B cell (primary cell): ENCODE measurements around the gene CD74. TPM values are rescaled to one million over a fixed set of nuclear protein-coding genes. Genes with fewer than 3 reads are reported as not detected.

ENCODE experiments used
- ATAC-seq: fragments of 200-7000 bp; cut with Tn5 transposase; one replicate; pipeline ENCODE4 v1.10.0; 2021; ENCODE audit warnings: low read depth, mild to moderate bottlenecking, moderate number of reproducible peaks, moderate library complexity
- CTCF ChIA-PET: fragments of 350-600 bp; sonication (Branson Sonifier 250); formaldehyde crosslinking; loops from one replicate; lab custom pipeline; 2021; ENCODE audit warnings: antibody characterized with exemption, inconsistent platforms; lab: Charles Lee
- POLR2A ChIA-PET: fragments of 350-600 bp; sonication (Branson Sonifier 250); formaldehyde crosslinking; loops from one replicate; lab custom pipeline; 2021; ENCODE audit warnings: antibody characterized with exemption; lab: Charles Lee
- DNase-seq: peaks from one replicate; pipeline ENCODE4 v3.0.0; 2013
- H2AFZ ChIP-seq: 2 replicates; pipeline ENCODE4 v1.6.1; 2012; ENCODE audit warnings: mild to moderate bottlenecking, low read depth, low read length; ENCODE audit not compliant: insufficient read depth, poor library complexity, severe bottlenecking
- H3K27ac ChIP-seq, 2 donors: 1 replicate in 1 of 2; 2 replicates in 1 of 2; pipeline ENCODE4 v1.5.1; 2012 to 2013; ENCODE audit warnings: low read length in 2 of 2, mild to moderate bottlenecking in 2 of 2, moderate library complexity in 1 of 2
- H3K27me3 ChIP-seq, 4 experiments: fragments of 200-600 bp in 1 of 4; sonication (generic) in 1 of 4; replicated peaks in 1 of 4; 1 replicate in 2 of 4; 2 replicates in 2 of 4; pipeline versions ENCODE4 v1.6.1 to v1.7.0; 2013 to 2016; ENCODE audit warnings: low read length in 3 of 4, mild to moderate bottlenecking in 2 of 4, mixed read lengths in 1 of 4, moderate library complexity in 1 of 4; ENCODE audit not compliant: insufficient read depth in 4 of 4, control insufficient read depth in 3 of 4; ENCODE audit errors: control extremely low read depth in 1 of 4
- H3K36me3 ChIP-seq, 2 experiments: replicated peaks in 1 of 2; 1 replicate in 1 of 2; 2 replicates in 1 of 2; pipeline versions ENCODE4 v1.6.1 to v1.7.1; 2013; ENCODE audit warnings: low read length in 1 of 2; ENCODE audit not compliant: insufficient read depth in 2 of 2, control insufficient read depth in 1 of 2; ENCODE audit errors: control extremely low read depth in 1 of 2, extremely low read depth in 1 of 2
- H3K4me1 ChIP-seq, 2 donors: fragments of 200-600 bp in 1 of 2; sonication (generic) in 1 of 2; 1 replicate in 1 of 2; 2 replicates in 1 of 2; pipeline versions ENCODE4 v1.5.1 to v1.6.1; 2013 to 2017; ENCODE audit warnings: low read length in 2 of 2; ENCODE audit not compliant: control insufficient read depth in 2 of 2, insufficient read depth in 2 of 2
- H3K4me2 ChIP-seq: replicated peaks from 2 replicates; pipeline ENCODE3; 2012; ENCODE audit warnings: mild to moderate bottlenecking, low read depth, low read length; ENCODE audit not compliant: poor library complexity, severe bottlenecking
- H3K4me3 ChIP-seq, 5 experiments: fragments of 200-600 bp in 1 of 5; sonication (generic) in 1 of 5; 1 replicate in 3 of 5; 2 replicates in 2 of 5; pipeline versions ENCODE4 v1.5.1 to v1.7.0; 2011 to 2016; ENCODE audit warnings: low read length in 4 of 5, mild to moderate bottlenecking in 4 of 5, low read depth in 2 of 5, control low read depth in 1 of 5, moderate library complexity in 1 of 5; ENCODE audit not compliant: insufficient read depth in 1 of 5; ENCODE audit errors: control extremely low read depth in 1 of 5, extremely low read depth in 1 of 5
- H3K79me2 ChIP-seq: fragments of 200-600 bp; sonication (generic); one replicate; pipeline ENCODE4 v1.6.0; 2016; ENCODE audit warnings: low read length; ENCODE audit not compliant: control insufficient read depth, insufficient read depth
- H3K9ac ChIP-seq: fragments of 200-600 bp; sonication (generic); 2 replicates; pipeline ENCODE4 v1.6.1; 2017; ENCODE audit warnings: mild to moderate bottlenecking, low read length, moderate library complexity
- H3K9me3 ChIP-seq, 3 donors: one replicate each; pipeline versions ENCODE4 v1.6.1 to v1.7.1; 2013; ENCODE audit warnings: low read length in 2 of 3; ENCODE audit not compliant: control insufficient read depth in 2 of 3, insufficient read depth in 1 of 3; ENCODE audit errors: control extremely low read depth in 1 of 3
- H4K20me1 ChIP-seq: 2 replicates; pipeline ENCODE4 v1.6.0; 2012; ENCODE audit warnings: mild to moderate bottlenecking, low read length; ENCODE audit not compliant: insufficient read depth, control insufficient read depth, poor library complexity, severe bottlenecking
- H3K27ac Mint-ChIP-seq: one replicate; pipeline ENCODE4 v1.8.0; 2021; ENCODE audit warnings: mixed read lengths
- H3K27me3 Mint-ChIP-seq: one replicate; pipeline ENCODE4 v1.8.0; 2021; ENCODE audit warnings: mixed read lengths
- H3K4me1 Mint-ChIP-seq: one replicate; pipeline ENCODE4 v1.8.0; 2021; ENCODE audit warnings: mixed read lengths
- H3K4me3 Mint-ChIP-seq: one replicate; pipeline ENCODE4 v1.8.0; 2021; ENCODE audit warnings: mixed read lengths
- H3K9me3 Mint-ChIP-seq: one replicate; pipeline ENCODE4 v1.8.0; 2022; ENCODE audit warnings: mixed read lengths; ENCODE audit not compliant: insufficient read depth
- EZH2 ChIP-seq: IDR thresholded peaks from 2 replicates; pipeline ENCODE4 v1.6.1; 2012; ENCODE audit warnings: borderline replicate concordance, low read depth, mild to moderate bottlenecking, moderate library complexity, low read length; ENCODE audit not compliant: insufficient read depth, poor library complexity, severe bottlenecking
- WGBS: methylation state at CpG from one replicate; pipeline ENCODE4 v1.1.5; 2013; ENCODE audit warnings: missing lambda C conversion rate; ENCODE audit not compliant: insufficient coverage; 5-methylcytosine and 5-hydroxymethylcytosine counted together
- intact Hi-C: fragments of 100-400 bp; cut with micrococcal nuclease; formaldehyde crosslinking; loops from one replicate; pipeline ENCODE4 v1.10.0; 2022
- polyA plus RNA-seq: library from polyadenylated mRNA; depleted of rRNA; stranded (reverse); fragments of >200 nt; gene quantifications from 2 replicates; pipeline ENCODE4 v1.2.3, GENCODE V29; 2012
- total RNA-seq, 2 donors: library from RNA; stranded (reverse); fragments of 120-200 nt in 1 of 2; gene quantifications; 1 replicate in 1 of 2; 2 replicates in 1 of 2; pipeline versions ENCODE4 v1.2.3 to v1.2.4, GENCODE V29; 2013 to 2022
- TF ChIP-seq, protein P1 (sequence below): fragments of 200-600 bp; IDR thresholded peaks from one replicate; pipeline ENCODE4 v1.8.0; 2022; ENCODE audit warnings: antibody characterized with exemption, mild to moderate bottlenecking

CD74 gene
- total and polyA plus RNA-seq, 2 donors (not counting 1 experiment from before 2014, with no cell fraction given): 5,670 to 14,307 TPM

DNA sequence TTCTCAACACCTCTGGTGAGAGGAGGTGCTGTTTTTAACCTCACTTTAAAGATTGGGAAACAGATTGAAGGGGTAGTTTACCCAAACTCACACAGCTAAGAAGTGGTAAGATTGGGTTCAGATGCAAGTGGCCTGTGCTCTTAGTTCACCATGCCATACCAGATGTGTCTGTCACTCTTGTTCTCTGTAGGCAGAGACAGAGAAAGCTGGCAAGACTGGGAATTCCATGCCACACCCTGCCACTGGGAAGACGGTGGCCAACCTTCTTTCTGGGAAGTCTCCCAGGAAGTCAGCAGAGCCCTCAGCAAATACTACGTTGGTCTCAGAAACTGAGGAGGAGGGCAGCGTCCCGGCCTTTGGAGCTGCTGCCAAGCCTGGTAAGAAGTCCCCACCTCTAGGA is 44.2 kb downstream of the CD74 start:
- POLR2A ChIA-PET: no interaction called here
- Histone ChIP-seq H3K4me1 (no peaks in the 10 kb centered on the region), H3K79me2 (peaks cover 36% of the 10 kb centered on the region), H3K4me3 (no peak overlapping the region), H3K9me3 (no peaks in the 10 kb centered on the region), H3K4me2 (no peak overlapping the region), H3K36me3 (peaks cover 0 to 91% of the 10 kb centered on the region in 2 experiments), H3K27me3 (no peaks in the 10 kb centered on the region), H3K9ac (no peak overlapping the region), H4K20me1 (peaks cover 6% of the 10 kb centered on the region), H2AFZ (no peak overlapping the region), H3K27ac (no peak overlapping the region)
- Mint-ChIP-seq H3K27ac (no peak overlapping the region), H3K9me3 (no peaks in the 10 kb centered on the region), H3K4me1 (no peaks in the 10 kb centered on the region), H3K4me3 (no peak overlapping the region), H3K27me3 (no peaks in the 10 kb centered on the region)
- CTCF ChIA-PET: no interaction called here
- ATAC-seq (no peak), DNase-seq (no peak)
- no peak for TF ChIP-seq EZH2
- TF ChIP-seq, protein P1, sequence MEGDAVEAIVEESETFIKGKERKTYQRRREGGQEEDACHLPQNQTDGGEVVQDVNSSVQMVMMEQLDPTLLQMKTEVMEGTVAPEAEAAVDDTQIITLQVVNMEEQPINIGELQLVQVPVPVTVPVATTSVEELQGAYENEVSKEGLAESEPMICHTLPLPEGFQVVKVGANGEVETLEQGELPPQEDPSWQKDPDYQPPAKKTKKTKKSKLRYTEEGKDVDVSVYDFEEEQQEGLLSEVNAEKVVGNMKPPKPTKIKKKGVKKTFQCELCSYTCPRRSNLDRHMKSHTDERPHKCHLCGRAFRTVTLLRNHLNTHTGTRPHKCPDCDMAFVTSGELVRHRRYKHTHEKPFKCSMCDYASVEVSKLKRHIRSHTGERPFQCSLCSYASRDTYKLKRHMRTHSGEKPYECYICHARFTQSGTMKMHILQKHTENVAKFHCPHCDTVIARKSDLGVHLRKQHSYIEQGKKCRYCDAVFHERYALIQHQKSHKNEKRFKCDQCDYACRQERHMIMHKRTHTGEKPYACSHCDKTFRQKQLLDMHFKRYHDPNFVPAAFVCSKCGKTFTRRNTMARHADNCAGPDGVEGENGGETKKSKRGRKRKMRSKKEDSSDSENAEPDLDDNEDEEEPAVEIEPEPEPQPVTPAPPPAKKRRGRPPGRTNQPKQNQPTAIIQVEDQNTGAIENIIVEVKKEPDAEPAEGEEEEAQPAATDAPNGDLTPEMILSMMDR: no peak
- WGBS: 96% methylated on average over 4 of the region's 4 CpGs
- intact Hi-C loops: no loop called here

DNA sequence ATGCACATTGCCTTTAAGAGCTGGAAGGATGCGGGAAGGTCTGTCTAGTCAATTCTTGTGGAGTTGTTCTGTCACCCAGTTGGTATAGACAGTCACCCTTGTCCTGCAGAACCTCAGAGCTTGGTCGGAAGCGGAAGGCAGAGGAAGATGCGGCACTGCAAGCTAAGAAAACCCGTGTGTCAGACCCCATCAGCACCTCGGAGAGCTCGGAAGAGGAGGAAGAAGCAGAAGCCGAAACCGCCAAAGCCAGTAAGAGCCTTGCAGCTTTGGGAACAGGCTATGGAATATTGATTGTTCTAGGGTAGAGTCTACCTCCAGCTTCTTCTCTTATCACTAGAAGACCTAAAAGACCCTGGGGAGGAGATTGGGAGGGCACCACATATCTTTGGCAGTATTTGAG is 48.7 kb downstream of the CD74 start:
- no peak for DNase-seq

More for the DNA sequence above, 48.7 kb downstream of the CD74 start:
- peaks cover 38% of the 10 kb centered on the region for H4K20me1 ChIP-seq
- no peak overlapping the region for H3K4me3 Mint-ChIP-seq
- no peak overlapping the region for H3K4me2 ChIP-seq
- ATAC-seq: no peak
- H3K9me3 Mint-ChIP-seq: no peaks in the 10 kb centered on the region
- peaks cover 68% of the 10 kb centered on the region for H3K79me2 ChIP-seq
- H3K4me1 Mint-ChIP-seq: peaks cover 35% of the 10 kb centered on the region
- peaks cover 24 to 38% of the 10 kb centered on the region in 2 donors for H3K4me1 ChIP-seq
- H3K36me3 ChIP-seq: peaks cover 0 to 78% of the 10 kb centered on the region in 2 experiments
- POLR2A ChIA-PET: no interaction called here
- intact Hi-C loops: no loop called here
- H3K27me3 ChIP-seq: no peaks in the 10 kb centered on the region
- CTCF ChIA-PET: interaction anchor here (1.3 kb wide), 1 partner anchor 72 kb away, joined by 3 read pairs; no protein-coding TSS in a partner anchor
- WGBS: 100% methylated on average over 6 of the region's 9 CpGs
- H2AFZ ChIP-seq: no peak overlapping the region
- no peak overlapping the region for H3K27ac Mint-ChIP-seq
- no peak overlapping the region for H3K9ac ChIP-seq
- TF ChIP-seq, protein P1: no peak
- TF ChIP-seq EZH2: no peak
- no peak overlapping the region for H3K4me3 ChIP-seq
- no peaks in the 10 kb centered on the region for H3K27me3 Mint-ChIP-seq
- no peak overlapping the region for H3K27ac ChIP-seq
- no peaks in the 10 kb centered on the region for H3K9me3 ChIP-seq
